Breast epithelium (tissue), 4 donors: ENCODE results near the gene STXBP6. TPM values are rescaled to one million over a fixed set of nuclear protein-coding genes. Genes with fewer than 3 reads are reported as not detected.

Experiments used
- DNase-seq, 2 donors: peaks; one replicate each; pipeline ENCODE4 v3.0.0-alpha.2; 2019; ENCODE audit warnings: low spot score in 2 of 2
- H3K27ac ChIP-seq, 2 donors: fragments of 200-600 bp; sonication (generic) in 1 of 2; one replicate each; pipeline ENCODE4 v1.5.1; 2016 to 2019; ENCODE audit warnings: mild to moderate bottlenecking in 1 of 2
- H3K27me3 ChIP-seq, 2 donors: fragments of 200-600 bp; sonication (generic) in 1 of 2; one replicate each; pipeline versions ENCODE4 v1.5.1 to v1.6.0; 2017 to 2019; ENCODE audit warnings: control low read depth in 1 of 2, mild to moderate bottlenecking in 1 of 2
- H3K36me3 ChIP-seq: fragments of 200-600 bp; one replicate; pipeline ENCODE4 v1.5.1; 2019
- H3K4me1 ChIP-seq, 2 donors: fragments of 200-600 bp; sonication (generic); one replicate each; pipeline ENCODE4 v1.5.1; 2016 to 2019; ENCODE audit warnings: control low read depth in 1 of 2
- H3K4me3 ChIP-seq, 3 donors: fragments of 200-600 bp; sonication (generic); 1 replicate in 2 of 3; 2 replicates in 1 of 3; pipeline ENCODE4 v1.5.1; 2016 to 2019; ENCODE audit warnings: mild to moderate bottlenecking in 3 of 3, moderate library complexity in 2 of 3
- H3K9me3 ChIP-seq, 2 donors: fragments of 200-600 bp; sonication (generic) in 1 of 2; one replicate each; pipeline ENCODE4 v1.5.1; 2016 to 2019; ENCODE audit warnings: control low read depth in 1 of 2
- POLR2A ChIP-seq: fragments of 450-650 bp; IDR thresholded peaks from one replicate; pipeline ENCODE4 v1.6.1; 2016; ENCODE audit warnings: antibody characterized with exemption, mild to moderate bottlenecking, moderate library complexity
- POLR2AphosphoS5 ChIP-seq, 3 donors: sonication (generic); formaldehyde crosslinking; IDR thresholded peaks; one replicate each; pipeline ENCODE4 v1.6.1; 2017; ENCODE audit warnings: antibody characterized with exemption in 3 of 3
- intact Hi-C: fragments of 100-400 bp; cut with DNase I; formaldehyde crosslinking; loops from one replicate; pipeline ENCODE4 v1.15.1; 2023; ENCODE audit warnings: low total_unique reads
- total RNA-seq, 3 donors: library from RNA; depleted of rRNA; stranded (reverse); fragments of >200 nt; gene quantifications; one replicate each; pipeline ENCODE4 v1.1.0, GENCODE V29; 2016
- TF ChIP-seq, protein P1 (sequence below), 3 donors: fragments of 450-650 bp; IDR thresholded peaks; one replicate each; pipeline ENCODE4 v1.5.1; 2016 to 2017; ENCODE audit warnings: antibody characterized with exemption in 3 of 3, mild to moderate bottlenecking in 3 of 3, moderate library complexity in 3 of 3

Gene STXBP6
- total RNA-seq, 3 donors from 2014 or later: 2.6 to 8.3 (median 5.3) TPM

DNA sequence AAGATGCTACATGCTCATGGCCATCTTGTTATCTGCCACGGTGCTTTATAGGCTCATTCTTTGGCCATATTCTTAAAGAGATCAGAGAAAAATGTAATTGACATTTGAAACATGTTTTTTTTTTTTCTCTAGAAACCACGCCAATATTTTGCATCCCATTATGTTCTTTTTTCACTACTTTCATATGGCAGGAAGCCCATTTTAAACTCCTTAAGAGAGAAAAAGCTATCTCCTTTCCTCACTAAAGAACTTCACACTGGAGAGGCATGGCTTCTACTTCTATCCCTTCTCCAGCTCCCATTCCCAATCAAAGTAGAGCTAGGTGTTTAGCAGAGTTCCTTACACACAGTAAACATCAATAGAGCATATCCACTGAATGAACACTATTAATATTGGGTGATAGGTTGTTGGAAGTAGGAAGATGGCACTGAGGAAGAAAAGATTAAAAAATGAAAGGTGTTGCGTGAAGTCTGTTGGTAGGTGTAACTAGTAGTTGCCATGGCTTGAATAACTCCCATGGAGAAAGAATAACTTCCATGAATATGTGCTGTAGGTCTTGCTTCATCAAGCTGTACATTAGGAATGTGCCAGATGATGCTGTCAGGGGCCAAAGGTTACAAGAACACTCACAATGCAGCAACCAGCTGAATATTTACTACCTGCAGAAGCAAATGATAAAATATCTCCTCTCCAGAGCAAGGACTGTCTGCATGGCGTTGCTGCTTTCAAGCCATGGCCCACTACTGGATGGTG is 178.8 kb downstream of the STXBP6 start:
- no peak overlapping the region for H3K27ac ChIP-seq
- no peaks in the 10 kb centered on the region for H3K36me3 ChIP-seq
- no peak overlapping the region for H3K4me3 ChIP-seq
- no peaks in the 10 kb centered on the region for H3K27me3 ChIP-seq
- intact Hi-C loops: no loop called here
- DNase-seq: no peak
- H3K4me1 ChIP-seq: no peaks in the 10 kb centered on the region
- TF ChIP-seq, protein P1, sequence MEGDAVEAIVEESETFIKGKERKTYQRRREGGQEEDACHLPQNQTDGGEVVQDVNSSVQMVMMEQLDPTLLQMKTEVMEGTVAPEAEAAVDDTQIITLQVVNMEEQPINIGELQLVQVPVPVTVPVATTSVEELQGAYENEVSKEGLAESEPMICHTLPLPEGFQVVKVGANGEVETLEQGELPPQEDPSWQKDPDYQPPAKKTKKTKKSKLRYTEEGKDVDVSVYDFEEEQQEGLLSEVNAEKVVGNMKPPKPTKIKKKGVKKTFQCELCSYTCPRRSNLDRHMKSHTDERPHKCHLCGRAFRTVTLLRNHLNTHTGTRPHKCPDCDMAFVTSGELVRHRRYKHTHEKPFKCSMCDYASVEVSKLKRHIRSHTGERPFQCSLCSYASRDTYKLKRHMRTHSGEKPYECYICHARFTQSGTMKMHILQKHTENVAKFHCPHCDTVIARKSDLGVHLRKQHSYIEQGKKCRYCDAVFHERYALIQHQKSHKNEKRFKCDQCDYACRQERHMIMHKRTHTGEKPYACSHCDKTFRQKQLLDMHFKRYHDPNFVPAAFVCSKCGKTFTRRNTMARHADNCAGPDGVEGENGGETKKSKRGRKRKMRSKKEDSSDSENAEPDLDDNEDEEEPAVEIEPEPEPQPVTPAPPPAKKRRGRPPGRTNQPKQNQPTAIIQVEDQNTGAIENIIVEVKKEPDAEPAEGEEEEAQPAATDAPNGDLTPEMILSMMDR (IDR thresholded peaks at IDR 0.05): no peak
- TF ChIP-seq POLR2AphosphoS5 (IDR thresholded peaks at IDR 0.05) (no peak), POLR2A (no peak)
- H3K9me3 ChIP-seq: no peaks in the 10 kb centered on the region

- TF ChIP-seq, protein P1 (IDR thresholded peaks at IDR 0.05): no peak
- no peak for TF ChIP-seq POLR2A
- TF ChIP-seq POLR2AphosphoS5 (IDR thresholded peaks at IDR 0.05): no peak
- H3K36me3 ChIP-seq: no peaks in the 10 kb centered on the region
- intact Hi-C loops: no loop called here
- DNase-seq: no peak
- no peaks in the 10 kb centered on the region for H3K4me1 ChIP-seq
- no peaks in the 10 kb centered on the region for H3K27me3 ChIP-seq
- no peak overlapping the region for H3K27ac ChIP-seq
- H3K9me3 ChIP-seq: no peaks in the 10 kb centered on the region
- H3K4me3 ChIP-seq: no peak overlapping the region
These were observed 181.6 kb downstream of the STXBP6 start for GRCh38 chr14:24868389-24868788.

GRCh38 chr14:24866067-24866639 is 183.8 kb downstream of the STXBP6 start:
- Histone ChIP-seq H3K4me1 (no peaks in the 10 kb centered on the region), H3K27ac (no peak overlapping the region), H3K9me3 (no peaks in the 10 kb centered on the region), H3K27me3 (no peaks in the 10 kb centered on the region), H3K4me3 (no peak overlapping the region), H3K36me3 (no peaks in the 10 kb centered on the region)
- intact Hi-C loops: no loop called here
- TF ChIP-seq POLR2A (no peak), POLR2AphosphoS5 (IDR thresholded peaks at IDR 0.05) (no peak)
- TF ChIP-seq, protein P1 (IDR thresholded peaks at IDR 0.05): no peak
- no peak for DNase-seq

- no peaks in the 10 kb centered on the region for H3K9me3 ChIP-seq
- H3K36me3 ChIP-seq: no peaks in the 10 kb centered on the region
- intact Hi-C loops: no loop called here
- H3K27ac ChIP-seq: no peak overlapping the region
- no peak for DNase-seq
- no peak overlapping the region for H3K4me3 ChIP-seq
- H3K4me1 ChIP-seq: no peaks in the 10 kb centered on the region
- H3K27me3 ChIP-seq: no peaks in the 10 kb centered on the region
- TF ChIP-seq, protein P1 (IDR thresholded peaks at IDR 0.05): no peak
- TF ChIP-seq POLR2A (no peak), POLR2AphosphoS5 (IDR thresholded peaks at IDR 0.05) (no peak)
These were observed 185.8 kb downstream of the STXBP6 start for GRCh38 chr14:24863968-24864684.
